ENCODE results near the gene PLSCR5.

Gene PLSCR5

DNA sequence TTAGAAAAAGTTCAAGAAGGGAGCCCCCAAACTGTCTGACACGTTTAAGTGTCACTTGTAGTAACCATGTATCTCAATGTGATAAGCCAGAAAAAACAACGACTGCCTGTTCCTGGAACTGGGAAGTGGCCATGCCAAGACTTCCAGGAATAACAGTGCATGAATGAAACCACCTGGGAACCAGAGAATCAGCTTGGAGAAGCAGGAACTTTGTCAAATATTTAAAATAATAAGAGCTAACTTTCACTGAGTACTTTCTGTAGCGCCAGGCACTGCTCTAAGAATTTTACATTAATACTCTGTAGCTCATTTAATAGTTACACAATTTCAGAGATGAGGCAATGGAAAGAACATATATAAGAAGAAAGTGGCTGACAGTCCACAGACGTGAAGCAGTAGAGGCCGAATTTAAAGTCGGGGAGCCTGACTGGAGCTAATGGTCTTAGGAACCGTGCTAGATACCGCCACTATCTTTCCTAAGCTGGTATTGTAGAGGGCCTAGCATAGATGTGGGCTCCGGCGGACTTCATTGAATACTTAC, 61.6 kb downstream of the PLSCR5 start:
- no peak for DNase-seq

- DNase-seq = no peak
Measured at GRCh38 chr3:146542978-146543377, 62.2 kb downstream of the PLSCR5 start.

DNA sequence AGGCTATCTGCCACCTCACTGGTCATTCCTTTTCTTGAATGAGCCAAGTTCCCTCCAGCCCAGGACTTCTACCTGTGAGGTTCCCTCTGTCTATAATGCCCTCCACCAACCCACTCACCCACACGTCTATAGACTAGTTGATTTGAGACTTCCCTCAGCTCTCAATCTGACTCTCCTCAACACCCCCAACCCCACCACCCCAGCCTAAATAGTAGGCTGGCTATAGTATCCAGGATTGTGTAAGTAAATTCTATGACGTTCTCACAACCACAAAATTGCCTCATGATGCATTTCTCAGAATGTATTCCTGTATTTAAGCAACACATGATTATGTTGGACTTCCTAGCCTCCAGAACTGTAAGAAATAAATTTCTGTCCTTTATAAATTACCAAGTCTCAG, 63.0 kb downstream of the PLSCR5 start:
- no peak for DNase-seq

DNA sequence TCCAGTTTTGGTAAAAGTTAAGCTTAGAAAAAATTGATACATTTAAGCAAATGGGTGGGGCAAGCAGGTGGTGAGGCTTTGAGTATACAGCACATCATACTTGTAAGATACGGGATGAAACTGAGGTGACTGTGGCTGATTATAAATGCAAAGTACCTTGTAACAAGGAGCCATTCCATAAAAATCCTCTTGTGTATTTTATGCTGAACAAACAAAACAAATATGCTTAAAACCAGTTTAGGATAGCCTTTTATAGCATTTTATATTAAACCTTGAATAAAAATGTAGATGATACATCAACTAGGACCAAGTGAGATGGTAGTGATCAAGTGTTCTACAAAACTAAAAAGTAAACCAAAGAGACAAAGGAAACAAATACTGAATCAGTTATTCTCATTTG, 64.2 kb downstream of the PLSCR5 start:
- DNase-seq = no peak

DNA sequence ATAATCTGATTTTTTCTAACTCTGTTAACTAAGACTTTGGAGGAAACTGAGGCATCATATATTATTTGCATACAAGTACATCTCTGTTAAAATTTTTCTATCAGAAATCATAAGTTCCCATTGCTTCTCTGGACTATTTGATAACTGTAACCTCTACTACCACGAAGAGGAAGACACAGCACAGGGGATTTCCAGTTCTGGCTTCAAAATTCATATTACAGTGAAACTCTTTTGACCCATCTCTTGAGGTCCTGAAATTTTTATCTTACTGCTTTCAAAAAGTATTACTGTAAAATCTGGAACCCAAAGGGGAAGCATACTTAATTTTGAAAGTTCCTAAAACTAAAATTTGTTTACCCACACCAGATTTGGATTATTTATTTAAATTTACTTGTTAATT, 64.9 kb downstream of the PLSCR5 start:
- no peak for DNase-seq

- DNase-seq = no peak
Measured at GRCh38 chr3:146539315-146539714, 65.8 kb downstream of the PLSCR5 start.

- DNase-seq = no peak
Measured at GRCh38 chr3:146537603-146538002, 67.5 kb downstream of the PLSCR5 start.

DNA sequence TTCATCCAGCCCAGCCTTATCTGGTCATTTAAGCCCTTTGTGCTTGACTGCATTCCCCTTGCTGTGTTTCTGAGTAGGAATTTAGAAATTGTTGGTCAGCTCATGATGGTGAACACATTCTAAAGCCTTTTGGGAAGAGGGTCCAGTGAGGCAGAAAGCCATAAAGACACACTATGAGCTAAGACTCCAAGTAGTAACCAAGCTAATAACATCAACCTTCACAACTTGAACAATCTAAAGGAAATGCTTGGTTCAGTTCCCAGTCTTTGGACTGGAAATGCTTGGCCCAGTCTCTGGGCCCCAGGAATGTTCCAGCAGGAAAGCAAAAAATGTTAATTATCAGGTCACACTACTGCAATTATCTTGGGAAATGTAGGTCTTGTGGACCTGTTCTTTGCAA, 68.5 kb downstream of the PLSCR5 start:
- no peak for DNase-seq
